H9 (cell line): ENCODE data around the gene STIM2. TPM values are rescaled to one million over a fixed set of nuclear protein-coding genes. Genes with fewer than 3 reads are reported as not detected.

Experiments
- DNase-seq: peaks from one replicate; pipeline ENCODE4 v3.0.0-alpha.2; 2017
- H2AFZ ChIP-seq: one replicate; pipeline ENCODE4 v1.6.1; 2013; ENCODE audit warnings: mild to moderate bottlenecking, low read length, control low read depth, moderate library complexity
- H2AK5ac ChIP-seq: 2 replicates; pipeline ENCODE4 v1.6.1; 2013; ENCODE audit warnings: low read length, control low read depth, mixed read lengths; ENCODE audit not compliant: insufficient read length
- H2BK120ac ChIP-seq: one replicate; pipeline ENCODE4 v1.6.1; 2013; ENCODE audit warnings: low read depth, mild to moderate bottlenecking, low read length, control low read depth, inconsistent platforms; ENCODE audit not compliant: poor library complexity, severe bottlenecking
- H2BK12ac ChIP-seq: 2 replicates; pipeline ENCODE4 v1.6.1; 2013; ENCODE audit warnings: low read length, control low read depth, mixed read lengths, low read depth; ENCODE audit not compliant: insufficient read length
- H2BK15ac ChIP-seq: 2 replicates; pipeline ENCODE4 v1.6.1; 2013; ENCODE audit warnings: low read depth, low read length, control low read depth
- H2BK20ac ChIP-seq: one replicate; pipeline ENCODE4 v1.6.1; 2013; ENCODE audit warnings: low read depth, mild to moderate bottlenecking, low read length, control low read depth, inconsistent platforms; ENCODE audit not compliant: poor library complexity, severe bottlenecking
- H2BK5ac ChIP-seq: 2 replicates; pipeline ENCODE4 v1.6.1; 2013; ENCODE audit warnings: low read length, control low read depth, mixed read lengths; ENCODE audit not compliant: insufficient read length
- H3K14ac ChIP-seq: 2 replicates; pipeline ENCODE4 v1.6.1; 2013; ENCODE audit warnings: low read length, control low read depth; ENCODE audit not compliant: insufficient read depth
- H3K18ac ChIP-seq: 2 replicates; pipeline ENCODE4 v1.6.1; 2013; ENCODE audit warnings: low read depth, mild to moderate bottlenecking, mixed read lengths, low read length, control low read depth; ENCODE audit not compliant: insufficient read length
- H3K23ac ChIP-seq: 2 replicates; pipeline ENCODE4 v1.6.1; 2013; ENCODE audit warnings: low read length, control low read depth, mixed read lengths, low read depth; ENCODE audit not compliant: insufficient read length
- H3K23me2 ChIP-seq: 2 replicates; pipeline ENCODE4 v1.6.1; 2013; ENCODE audit warnings: low read depth, mild to moderate bottlenecking, mixed read lengths, low read length, control low read depth; ENCODE audit not compliant: insufficient read length, poor library complexity, severe bottlenecking
- H3K27ac ChIP-seq: 2 replicates; pipeline ENCODE4 v1.5.1; 2013; ENCODE audit warnings: low read length, control low read depth, mixed read lengths, low read depth; ENCODE audit not compliant: insufficient read length
- H3K27me3 ChIP-seq: 2 replicates; pipeline ENCODE4 v1.6.1; 2013; ENCODE audit warnings: low read length, control low read depth, inconsistent platforms; ENCODE audit not compliant: insufficient read depth
- H3K4ac ChIP-seq: 2 replicates; pipeline ENCODE4 v1.6.1; 2013; ENCODE audit warnings: low read depth, mild to moderate bottlenecking, control low read depth, inconsistent platforms, low read length, moderate library complexity
- H3K4me1 ChIP-seq: 2 replicates; pipeline ENCODE4 v1.6.1; 2013; ENCODE audit warnings: low read length, control low read depth, inconsistent platforms; ENCODE audit not compliant: insufficient read depth
- H3K4me2 ChIP-seq: 2 replicates; pipeline ENCODE4 v1.6.1; 2013; ENCODE audit warnings: low read length, control low read depth, mixed read lengths; ENCODE audit not compliant: insufficient read length, insufficient read depth
- H3K56ac ChIP-seq: 2 replicates; pipeline ENCODE4 v1.6.1; 2013; ENCODE audit warnings: low read depth, mild to moderate bottlenecking, mixed read lengths, low read length, control low read depth; ENCODE audit not compliant: insufficient read length
- H3K79me1 ChIP-seq: 2 replicates; pipeline ENCODE4 v1.6.1; 2013; ENCODE audit warnings: low read depth, mild to moderate bottlenecking, moderate library complexity, low read length, control low read depth, inconsistent platforms; ENCODE audit not compliant: insufficient read depth, poor library complexity, severe bottlenecking
- H3K79me2 ChIP-seq: 2 replicates; pipeline ENCODE4 v1.6.1; 2013; ENCODE audit warnings: low read length, control low read depth, inconsistent platforms; ENCODE audit not compliant: insufficient read depth
- H3K9ac ChIP-seq: 2 replicates; pipeline ENCODE4 v1.6.1; 2013; ENCODE audit warnings: low read length, control low read depth, mixed read lengths; ENCODE audit not compliant: insufficient read length; ENCODE audit errors: extremely low read depth
- H3K9me3 ChIP-seq: one replicate; pipeline ENCODE4 v1.6.1; 2013; ENCODE audit warnings: low read depth, low read length, inconsistent platforms; ENCODE audit not compliant: control insufficient read depth
- H3T11ph ChIP-seq: one replicate; pipeline ENCODE4 v1.6.1; 2013; ENCODE audit warnings: mild to moderate bottlenecking, low read length, control low read depth, inconsistent platforms
- H4K20me1 ChIP-seq: one replicate; pipeline ENCODE4 v1.6.1; 2013; ENCODE audit not compliant: control insufficient read depth, insufficient read length, insufficient read depth
- H4K5ac ChIP-seq: 2 replicates; pipeline ENCODE4 v1.6.1; 2013; ENCODE audit warnings: low read depth, mild to moderate bottlenecking, mixed read lengths, low read length, control low read depth; ENCODE audit not compliant: insufficient read length
- H4K8ac ChIP-seq: replicated peaks from 2 replicates; pipeline ENCODE4 v1.6.1; 2013; ENCODE audit warnings: low read length, control low read depth, mixed read lengths, low read depth; ENCODE audit not compliant: insufficient read length
- H4K91ac ChIP-seq: 2 replicates; pipeline ENCODE4 v1.6.1; 2013; ENCODE audit warnings: low read depth, mild to moderate bottlenecking, moderate library complexity, mixed read lengths, low read length, control low read depth; ENCODE audit not compliant: insufficient read length
- H3K27ac Mint-ChIP-seq, 3 experiments: 2 replicates in 2 of 3; 3 replicates in 1 of 3; pipeline ENCODE4 v1.8.0; 2020 to 2021; ENCODE audit warnings: mixed read lengths in 3 of 3, mild to moderate bottlenecking in 1 of 3, moderate library complexity in 1 of 3
- H3K27me3 Mint-ChIP-seq: 2 replicates; pipeline ENCODE4 v1.8.0; 2021; ENCODE audit warnings: low read depth, mild to moderate bottlenecking, moderate library complexity, mixed read lengths
- H3K36me3 Mint-ChIP-seq, 3 experiments: 2 replicates in 2 of 3; 3 replicates in 1 of 3; pipeline ENCODE4 v1.8.0; 2020 to 2021; ENCODE audit warnings: low read depth in 3 of 3, mixed read lengths in 3 of 3; ENCODE audit not compliant: insufficient read depth in 1 of 3
- H3K4me1 Mint-ChIP-seq, 2 experiments: 2 replicates each; pipeline ENCODE4 v1.8.0; 2020; ENCODE audit warnings: mixed read lengths in 2 of 2
- H3K4me3 Mint-ChIP-seq, 2 experiments: 2 replicates in 1 of 2; 3 replicates in 1 of 2; pipeline ENCODE4 v1.8.0; 2020 to 2021; ENCODE audit warnings: mild to moderate bottlenecking in 2 of 2, mixed read lengths in 2 of 2, moderate library complexity in 1 of 2
- H3K9me3 Mint-ChIP-seq, 2 experiments: 2 replicates in 1 of 2; 3 replicates in 1 of 2; pipeline ENCODE4 v1.8.0; 2020; ENCODE audit warnings: mild to moderate bottlenecking in 2 of 2, mixed read lengths in 2 of 2, moderate library complexity in 1 of 2
- CTCF ChIP-seq: fragments of 200-600 bp; sonication (generic); conservative IDR thresholded peaks from 3 replicates; pipeline ENCODE4 v1.8.0; 2021; ENCODE audit warnings: antibody characterized with exemption, mild to moderate bottlenecking
- WGBS: extraction: QIAGEN DNeasy Blood & Tissue Kit; methylation state at CpG from one replicate; pipeline ENCODE4 v1.1.7; 2013; ENCODE audit warnings: missing lambda C conversion rate, low lambda C conversion rate, mixed read lengths; ENCODE audit not compliant: insufficient read length; ENCODE audit errors: extremely low coverage; 5-methylcytosine and 5-hydroxymethylcytosine counted together
- total RNA-seq: library from RNA; stranded (reverse); gene quantifications from 2 replicates; pipeline ENCODE4 v1.2.1, GENCODE V29; 2021

The STIM2 gene
- total RNA-seq, 1 experiment from 2014 or later = 26.2 TPM

- peaks cover 8 to 9% of the 10 kb centered on the region in 2 experiments for H3K4me1 Mint-ChIP-seq
Measured at GRCh38 chr4:26930964-26931363, 70.3 kb downstream of the STIM2 start.

More at GRCh38 chr4:26930964-26931363, 70.3 kb downstream of the STIM2 start:
- H3K27ac Mint-ChIP-seq = no peak overlapping the region; a peak in 1 of 7 replicates
- Histone ChIP-seq H3K9me3 (no peaks in the 10 kb centered on the region), H3K27ac (no peak overlapping the region), H2BK120ac (no peak overlapping the region), H3K18ac (no peak overlapping the region), H2BK20ac (no peak overlapping the region), H3K56ac (no peak overlapping the region), H4K20me1 (no peaks in the 10 kb centered on the region), H2BK15ac (no peak overlapping the region), H2BK12ac (no peak overlapping the region), H3K4me1 (no peaks in the 10 kb centered on the region), H3K23me2 (no peaks in the 10 kb centered on the region), H3K9ac (no peak overlapping the region), H2AFZ (no peak overlapping the region), H2BK5ac (no peak overlapping the region), H3K27me3 (no peaks in the 10 kb centered on the region), H3K79me1 (no peaks in the 10 kb centered on the region), H2AK5ac (no peak overlapping the region), H4K8ac (no peak overlapping the region), H3K79me2 (no peaks in the 10 kb centered on the region), H3K4me2 (no peak overlapping the region), H3K23ac (no peak overlapping the region), H3T11ph (no peak overlapping the region), H3K4ac (no peak overlapping the region), H4K5ac (no peak overlapping the region), H3K14ac (no peak overlapping the region), H4K91ac (no peak overlapping the region)
- H3K9me3 Mint-ChIP-seq = 0 out of 5 replicates have a peak, but pooled peaks cover 0 to 2% of the 10 kb centered on the region in 2 experiments
- no peaks in the 10 kb centered on the region; a peak in 1 of 7 replicates for H3K36me3 Mint-ChIP-seq
- DNase-seq = no peak
- no peak overlapping the region for H3K4me3 Mint-ChIP-seq
- TF ChIP-seq CTCF = no peak
- no peaks in the 10 kb centered on the region for H3K27me3 Mint-ChIP-seq
- no CpG with 5 or more reads among the region's 4 CpGs for WGBS
